GM18870 (cell line): Measurements from ENCODE around the gene CYSTM1.
A peak's percentile ranks its signal among the peaks of the same experiment; 100 is the strongest.
"Not testable (repeated sequence)": the region's sequence is repeated elsewhere in the genome, so short reads cannot be mapped to it uniquely, and the experiment has no call there.

ENCODE experiments used
- ATAC-seq: cut with Tn5 transposase; IDR thresholded peaks from one replicate; pipeline ENCODE4 v1.9.1; 2021; ENCODE audit warnings: moderate library complexity; ENCODE audit not compliant: unreplicated experiment

Gene CYSTM1

DNA sequence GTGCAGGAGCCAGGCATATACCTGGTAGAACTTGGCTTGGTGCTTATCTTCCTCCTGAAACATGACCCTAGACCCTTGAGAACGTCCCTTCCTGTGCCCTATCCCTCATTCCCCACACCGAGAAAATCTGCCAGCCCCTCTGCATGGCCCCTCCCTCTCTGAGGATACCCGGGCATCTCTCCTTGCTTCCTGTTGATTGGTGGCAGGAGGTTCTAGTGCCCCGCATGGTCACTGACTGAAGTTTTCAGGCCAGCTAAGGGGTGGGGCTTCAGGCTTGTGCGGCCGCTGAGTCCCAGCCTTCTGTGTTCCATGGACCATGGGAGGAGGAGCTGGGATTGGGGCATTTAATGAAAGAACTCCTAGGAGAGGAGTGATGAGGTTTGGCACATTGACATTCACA is 26.5 kb upstream of the CYSTM1 start:
- ATAC-seq = no peak

DNA sequence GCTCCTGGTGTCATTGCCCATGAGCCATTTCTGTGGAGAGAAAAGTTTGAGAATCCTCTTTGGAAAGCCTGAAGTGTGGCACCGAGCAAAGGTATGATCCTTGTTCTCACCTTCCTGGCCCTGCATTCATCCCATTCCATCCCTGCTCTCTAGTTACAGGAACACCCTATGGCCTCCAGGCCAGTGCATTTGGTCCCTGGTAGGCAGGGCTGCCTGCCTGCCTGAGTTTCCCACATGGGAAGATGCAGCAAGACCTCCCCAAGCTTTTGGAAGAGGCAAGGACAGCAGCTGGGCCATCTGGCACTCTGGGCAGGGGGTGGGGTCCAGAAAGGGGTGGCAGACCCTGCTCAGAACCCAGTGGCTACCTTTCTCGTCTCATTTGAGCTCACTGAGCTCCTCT is 24.8 kb upstream of the CYSTM1 start:
- ATAC-seq = no peak

DNA sequence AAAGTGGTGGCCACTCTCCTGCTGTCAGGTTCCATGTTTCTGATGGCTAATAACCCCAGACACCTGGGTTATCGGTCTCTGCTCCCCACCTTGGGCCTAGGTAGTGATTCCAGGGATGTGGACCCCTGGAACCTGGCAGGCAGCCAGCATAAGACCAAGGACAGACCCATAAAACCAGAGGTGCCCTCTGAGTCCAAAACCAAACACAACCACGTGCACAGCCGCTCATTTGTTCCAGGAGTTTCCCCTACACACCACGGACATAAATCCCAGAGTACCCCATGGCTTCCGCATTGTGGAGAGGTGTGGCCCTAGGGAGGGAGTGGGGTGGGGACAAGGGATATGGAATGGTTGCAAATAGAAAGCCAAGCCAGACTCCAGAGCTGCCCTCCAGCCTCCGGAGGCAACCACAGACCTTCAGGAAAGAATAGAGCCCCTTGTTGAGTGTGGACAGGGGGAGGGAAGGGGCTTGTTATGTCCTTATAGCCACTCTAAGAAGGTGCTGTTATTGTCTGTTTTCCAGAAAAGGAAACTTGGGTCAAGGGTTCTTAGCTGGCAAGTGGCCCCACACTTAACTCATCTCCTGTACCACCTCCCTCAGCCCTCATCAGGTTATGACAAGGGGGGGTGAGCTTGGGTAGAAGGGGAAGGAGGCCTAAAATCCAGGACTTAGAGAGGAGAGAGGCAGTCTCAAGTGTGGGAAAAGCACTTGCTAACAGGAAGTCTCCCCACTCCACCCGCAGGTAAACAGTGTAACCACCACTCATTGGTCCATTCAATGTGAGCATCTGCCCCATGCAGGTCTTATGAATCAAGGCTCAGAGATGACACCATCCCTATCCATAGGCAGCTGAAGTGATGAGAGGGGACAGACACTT is 23.6 kb upstream of the CYSTM1 start:
- ATAC-seq = no peak

DNA sequence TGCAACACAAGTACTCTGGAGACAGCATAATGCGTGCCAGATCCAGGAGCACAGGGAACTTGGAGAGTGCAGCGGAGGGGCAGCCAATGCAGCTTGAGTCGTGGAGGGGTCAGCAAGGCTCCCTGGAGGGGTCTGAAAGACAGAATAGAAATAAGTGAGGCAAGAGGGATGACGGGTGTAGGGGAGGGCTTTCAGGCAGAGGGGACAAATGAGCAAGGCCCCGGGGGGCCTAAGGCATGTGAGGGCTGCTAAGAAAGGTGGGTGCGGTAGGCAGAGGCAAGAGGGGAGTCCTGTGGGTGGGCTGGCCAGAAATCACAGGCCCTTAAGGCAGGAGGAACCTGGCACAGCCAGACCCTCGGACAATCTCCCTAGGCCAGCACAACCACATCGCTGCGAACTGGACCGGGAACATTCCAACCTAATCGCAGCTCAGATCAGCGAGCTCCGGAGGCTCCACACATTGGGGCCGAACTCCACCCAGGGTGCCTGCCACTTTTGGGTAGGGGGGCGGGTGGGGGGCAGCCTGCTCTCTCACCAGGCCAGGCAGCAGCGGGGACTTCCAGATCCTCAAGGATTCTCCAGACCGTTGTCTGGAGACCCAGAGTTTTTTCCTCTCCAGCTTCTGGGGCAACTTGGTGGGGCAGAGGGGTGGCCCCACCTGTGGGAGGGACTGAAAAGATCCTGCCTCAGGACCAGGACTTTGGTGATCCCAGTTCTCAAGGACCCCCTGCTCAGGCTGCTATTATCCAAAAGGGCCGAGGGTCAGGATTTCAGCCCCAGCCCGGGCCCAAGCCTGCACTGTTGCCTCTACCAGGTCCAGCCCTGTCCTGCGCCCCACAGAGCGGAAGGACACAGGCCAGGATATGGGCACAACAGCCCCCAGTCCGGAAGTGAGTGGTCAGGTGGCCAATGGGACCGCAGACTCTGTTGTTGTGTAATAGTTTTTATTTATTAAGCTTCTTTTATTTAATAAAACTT is 22.7 kb upstream of the CYSTM1 start:
- ATAC-seq = no peak

DNA sequence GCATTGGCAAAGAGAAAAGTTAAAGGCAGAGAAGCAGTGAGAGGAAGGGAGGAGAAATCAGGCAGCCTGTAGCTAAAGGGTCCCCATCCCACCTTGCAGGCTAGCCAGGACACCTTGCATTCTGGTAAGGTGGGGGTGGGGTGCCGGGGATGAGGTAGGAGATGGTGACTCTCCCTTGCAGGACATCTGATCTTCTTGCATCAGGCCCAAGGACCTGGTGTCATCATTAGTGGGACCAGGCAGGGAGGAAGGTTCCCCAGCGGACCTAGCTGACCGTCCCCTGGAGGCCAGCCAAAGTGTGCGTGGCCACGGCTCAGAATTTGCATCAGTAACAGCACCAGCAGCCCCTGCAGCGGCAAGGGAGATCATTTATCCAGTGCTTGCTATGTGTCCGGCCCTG is 21.7 kb upstream of the CYSTM1 start:
- no peak for ATAC-seq

DNA sequence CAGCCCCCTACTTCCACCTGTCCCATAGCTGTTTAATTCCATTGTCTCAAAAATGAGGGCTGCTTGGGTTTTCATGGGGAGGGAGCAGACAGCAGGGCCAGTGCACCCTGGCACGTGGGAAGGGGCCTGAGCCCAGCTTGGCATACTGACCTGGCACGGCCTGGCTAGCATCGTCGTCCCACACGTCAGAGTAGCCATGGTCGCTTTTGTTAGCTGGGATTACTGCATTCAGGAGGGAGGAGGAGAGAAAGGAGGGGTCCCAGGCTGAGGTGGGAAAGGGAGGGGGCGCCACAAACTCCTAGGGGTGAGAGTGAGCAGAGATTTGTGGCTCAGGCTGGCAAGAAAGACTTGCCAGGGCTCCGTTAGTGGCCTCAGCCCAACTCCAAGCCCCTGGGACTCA is 21.1 kb upstream of the CYSTM1 start:
- ATAC-seq = no peak

DNA sequence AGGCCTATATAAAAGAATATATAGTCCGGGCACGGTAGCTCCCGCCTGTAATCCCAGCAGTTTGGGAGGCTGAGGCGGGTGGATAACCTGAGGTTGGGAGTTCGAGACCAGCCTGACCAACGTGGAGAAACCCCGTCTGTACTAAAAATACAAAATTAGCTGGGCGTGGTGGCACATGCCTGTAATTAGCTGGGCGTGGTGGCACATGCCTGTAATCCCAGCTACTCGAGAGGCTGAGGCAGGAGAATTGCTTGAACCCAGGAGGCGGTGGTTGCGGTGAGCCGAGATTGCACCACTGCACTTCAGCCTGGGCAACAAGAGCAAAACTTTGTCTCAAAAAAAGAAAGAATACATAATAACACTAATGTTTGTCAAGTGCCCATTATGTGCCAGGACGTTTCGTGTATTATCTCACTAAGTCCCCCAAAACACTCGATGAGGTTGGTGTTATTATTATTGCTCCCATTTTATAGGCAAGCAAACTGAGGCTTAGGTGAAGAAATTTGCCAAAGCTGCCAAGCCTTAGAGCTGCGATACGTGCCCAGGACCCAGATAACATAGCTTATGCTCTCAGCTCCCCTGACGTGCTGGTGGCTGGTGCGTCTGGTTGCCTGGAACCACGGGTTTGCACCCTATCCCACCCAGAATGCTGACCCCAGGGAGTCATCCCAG is 20.1 kb upstream of the CYSTM1 start:
- not testable (repeated sequence) for ATAC-seq

DNA sequence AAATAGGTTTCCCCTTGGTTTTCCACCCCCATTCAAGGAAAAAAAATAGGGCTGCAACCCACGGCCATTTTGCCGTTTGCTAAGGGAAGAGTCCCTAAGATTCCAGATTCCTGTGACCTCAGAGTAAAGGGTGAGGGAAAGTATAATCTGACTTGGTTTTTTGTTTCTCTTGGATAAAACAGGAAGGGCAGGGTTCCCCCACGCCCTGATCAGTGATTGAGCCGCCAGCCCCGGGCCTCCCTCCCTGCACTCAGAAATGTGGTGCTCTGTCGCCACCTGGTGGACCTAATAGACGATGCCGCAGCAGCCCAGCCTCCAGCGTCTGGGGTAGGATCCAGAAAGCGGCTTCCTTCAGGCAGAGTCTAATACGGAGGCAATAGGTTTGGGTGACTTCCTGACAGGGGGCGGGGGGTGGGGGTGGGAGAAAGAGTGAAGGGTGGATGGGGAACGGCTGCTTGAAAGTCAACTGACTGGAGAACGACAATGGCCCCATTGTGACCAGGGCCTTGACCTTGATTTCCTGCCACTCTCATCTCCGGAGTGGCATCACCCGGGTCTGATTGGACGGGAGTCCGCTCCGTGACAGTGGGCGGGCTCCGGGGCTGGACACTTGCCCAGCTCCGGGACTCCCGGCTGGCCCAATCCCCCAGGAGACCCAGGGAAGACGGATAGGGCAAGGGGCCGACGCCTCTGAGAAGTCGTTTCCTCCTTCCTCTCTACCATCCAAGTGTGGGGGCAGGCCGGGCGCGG is 17.8 kb upstream of the CYSTM1 start:
- ATAC-seq = peak; percentile 90

DNA sequence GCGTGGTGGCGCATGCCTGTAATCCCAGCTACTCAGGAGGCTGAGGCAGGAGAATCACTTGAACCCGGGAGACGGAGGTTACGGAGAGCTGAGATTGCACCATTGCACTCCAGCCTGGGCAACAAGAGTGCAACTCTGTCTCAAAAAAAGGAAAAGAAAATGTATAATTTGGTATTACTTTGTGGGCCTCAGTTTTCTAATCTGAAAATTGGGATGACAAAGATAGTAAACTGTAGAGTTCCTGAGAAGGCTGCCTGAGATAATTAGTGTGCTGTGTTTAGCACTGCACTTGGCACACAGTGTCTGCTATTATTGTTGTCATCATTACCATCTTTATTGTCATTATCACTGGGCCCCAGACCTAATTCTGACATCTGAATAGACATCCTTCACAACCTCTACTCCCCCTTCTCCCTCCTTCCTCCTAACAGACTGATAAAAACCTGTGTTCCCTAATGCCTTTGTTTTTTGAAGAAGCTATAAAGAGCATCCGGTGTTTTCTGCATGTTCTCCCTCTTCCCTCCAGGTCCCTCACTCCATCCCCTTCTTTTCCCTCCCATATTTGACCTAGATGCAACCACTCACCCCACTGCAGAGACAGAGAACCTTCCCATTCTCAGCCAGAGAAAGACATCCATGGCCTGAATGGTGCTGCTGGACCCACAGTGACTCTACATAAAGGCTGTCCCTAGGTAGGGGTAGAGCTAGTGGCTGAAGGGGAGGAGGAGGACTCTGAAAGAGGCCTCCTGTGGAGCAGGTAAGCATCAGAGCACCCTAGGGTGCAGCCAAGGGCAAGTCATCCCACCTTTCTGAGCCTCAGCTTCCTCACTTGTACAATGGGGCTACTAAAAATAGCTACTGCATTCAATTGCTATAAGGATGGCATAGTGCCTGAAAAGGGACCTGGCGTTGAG is 15.7 kb upstream of the CYSTM1 start:
- ATAC-seq = no peak

DNA sequence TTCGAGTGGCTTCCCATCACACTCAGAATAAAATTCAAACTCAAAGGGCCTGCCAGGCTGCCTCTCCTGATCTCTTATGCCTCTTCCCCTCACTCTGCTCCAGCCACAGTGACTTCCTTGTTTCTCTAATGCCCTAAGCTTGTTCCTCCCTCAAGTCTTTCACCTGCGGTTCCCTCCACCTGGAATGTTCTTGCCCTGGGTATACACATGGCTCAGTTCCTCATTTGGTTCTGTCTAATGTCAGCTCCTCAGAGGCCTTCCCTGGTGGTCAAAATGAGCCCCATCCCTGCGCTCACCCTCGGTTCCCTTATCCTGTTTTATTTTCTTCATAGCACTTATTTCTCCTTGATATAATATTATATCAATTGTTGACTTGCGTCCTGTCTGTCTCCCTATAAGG is 12.7 kb upstream of the CYSTM1 start:
- ATAC-seq = no peak

DNA sequence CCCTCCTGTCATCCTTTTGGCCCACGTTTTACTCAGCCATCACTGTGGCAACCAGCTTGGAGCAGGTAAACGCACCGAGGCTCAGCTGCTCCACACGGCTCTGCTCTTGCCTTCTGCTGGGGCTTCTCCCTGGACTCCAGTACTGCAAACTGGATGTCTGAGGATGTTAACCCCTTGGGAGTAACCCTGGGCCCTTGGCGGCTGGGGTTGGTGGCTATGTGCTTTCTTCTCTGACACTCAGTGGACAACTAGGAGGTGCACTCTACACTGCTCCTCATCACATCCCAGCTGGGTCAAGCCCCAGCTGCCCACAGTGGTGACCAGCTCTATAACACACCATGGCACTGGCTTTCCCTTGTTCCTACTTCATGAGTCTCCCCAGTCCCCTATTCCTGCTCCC is 12.2 kb upstream of the CYSTM1 start:
- no peak for ATAC-seq

DNA sequence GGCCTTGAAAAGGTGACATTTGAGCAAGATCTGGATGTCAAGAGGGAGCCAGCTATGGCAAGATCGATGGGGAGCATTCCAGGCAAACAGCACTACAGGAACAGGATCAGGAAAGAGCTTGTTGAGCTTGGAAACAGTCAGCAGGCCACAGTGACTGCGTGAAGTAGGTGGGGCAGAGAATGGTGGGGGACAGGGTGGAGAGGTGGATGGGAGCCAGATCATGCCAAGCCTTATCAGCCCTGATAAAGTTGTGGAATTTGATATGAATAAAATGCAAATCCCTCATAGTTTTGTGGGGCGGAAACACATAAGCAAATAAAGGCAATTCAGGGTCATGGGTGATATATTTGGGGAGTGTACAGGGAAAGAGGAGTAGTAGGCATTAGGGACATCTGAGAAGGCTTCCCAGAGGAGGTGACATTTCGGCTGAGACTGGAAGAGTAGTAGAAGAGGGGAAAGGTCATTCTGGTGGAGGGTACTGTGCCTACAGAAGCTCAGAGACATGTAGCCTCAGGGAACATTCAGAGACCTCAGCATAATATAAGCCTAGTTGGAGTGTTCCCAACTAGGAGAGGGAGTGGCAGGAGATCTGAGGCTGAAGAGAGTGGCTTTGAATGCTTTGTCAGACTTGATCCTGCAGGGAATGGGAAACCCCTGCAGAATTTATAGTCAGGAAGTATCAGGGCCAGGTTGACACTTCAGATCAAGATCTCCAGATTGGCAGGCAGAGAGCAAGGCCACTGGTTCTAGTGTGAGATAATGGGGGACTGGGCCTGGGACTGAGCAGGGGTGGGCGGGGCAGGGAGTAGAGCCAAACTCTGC is 9.7 kb upstream of the CYSTM1 start:
- ATAC-seq = no peak

DNA sequence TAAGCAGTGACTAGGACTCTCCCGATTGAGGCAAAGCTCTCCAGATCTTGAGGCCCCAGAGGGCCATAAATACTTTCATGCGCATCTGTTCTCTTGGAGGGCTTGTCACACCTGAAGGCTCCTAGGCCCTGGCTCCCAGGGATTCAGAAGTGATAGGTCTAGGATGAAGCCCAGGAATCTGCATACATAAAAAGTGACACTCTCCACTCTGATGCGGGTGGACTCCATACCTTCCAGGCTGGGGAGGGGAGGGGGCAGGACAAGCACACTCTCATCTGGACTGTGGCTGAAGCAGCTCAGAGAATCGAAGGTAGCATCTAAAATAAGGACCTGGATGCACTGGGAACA is 9.1 kb upstream of the CYSTM1 start:
- no peak for ATAC-seq

DNA sequence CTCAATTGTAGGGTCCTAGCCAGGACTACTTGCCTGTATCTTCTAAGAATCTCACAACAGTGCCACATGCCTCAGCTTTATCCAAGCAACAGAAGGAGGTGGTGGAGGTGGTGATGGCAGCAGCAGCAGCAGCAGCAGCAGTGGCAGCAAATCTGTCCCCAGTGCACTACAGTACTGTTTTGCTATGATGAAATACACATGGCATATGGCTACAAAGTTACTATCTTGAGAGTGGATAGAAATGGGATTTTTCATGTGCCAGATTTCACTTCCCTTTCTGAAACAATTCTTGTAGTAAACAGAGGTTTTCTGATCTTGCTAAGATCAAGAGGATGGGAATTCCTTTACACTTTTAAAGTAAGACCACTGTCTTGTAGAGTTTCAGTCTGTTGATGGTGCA is 8.1 kb upstream of the CYSTM1 start:
- no peak for ATAC-seq

DNA sequence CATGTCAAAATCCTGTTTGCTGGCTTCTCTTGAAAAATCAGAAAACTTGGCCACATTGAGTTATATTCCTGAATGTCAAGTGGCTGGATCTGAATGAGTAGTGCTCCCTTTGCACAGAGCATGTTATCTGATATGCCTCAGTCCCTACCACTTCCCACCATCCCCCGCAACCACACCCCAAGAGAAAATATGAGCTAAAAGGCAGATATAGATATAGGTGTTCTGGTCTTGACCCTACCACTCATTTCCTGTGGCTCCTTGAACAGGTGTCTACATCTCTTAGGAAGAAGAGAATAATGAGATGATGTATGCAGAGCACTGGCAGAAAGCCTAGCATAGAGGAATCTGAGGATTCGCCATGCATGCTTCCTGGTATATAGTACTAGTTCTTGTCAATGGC is 6.6 kb upstream of the CYSTM1 start:
- no peak for ATAC-seq

DNA sequence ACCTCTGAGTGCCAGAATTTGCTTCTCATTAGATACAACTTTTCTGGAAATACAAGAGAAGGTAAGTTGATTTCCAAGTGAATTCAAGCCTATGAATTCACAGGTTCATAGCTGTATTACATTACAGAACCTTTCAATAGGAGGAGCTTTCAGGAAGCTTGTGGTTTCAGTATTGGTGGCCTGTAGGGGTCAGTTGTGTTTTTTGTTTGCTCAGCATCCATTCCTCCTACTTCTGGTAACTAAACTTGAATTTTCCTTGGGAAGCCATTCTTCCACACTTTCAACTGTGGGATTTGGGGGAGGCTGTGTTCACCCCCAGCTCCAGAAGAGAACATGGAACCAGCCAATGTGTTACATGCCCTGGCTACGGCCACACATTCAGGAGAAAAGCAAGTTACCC is 5.6 kb upstream of the CYSTM1 start:
- no peak for ATAC-seq

DNA sequence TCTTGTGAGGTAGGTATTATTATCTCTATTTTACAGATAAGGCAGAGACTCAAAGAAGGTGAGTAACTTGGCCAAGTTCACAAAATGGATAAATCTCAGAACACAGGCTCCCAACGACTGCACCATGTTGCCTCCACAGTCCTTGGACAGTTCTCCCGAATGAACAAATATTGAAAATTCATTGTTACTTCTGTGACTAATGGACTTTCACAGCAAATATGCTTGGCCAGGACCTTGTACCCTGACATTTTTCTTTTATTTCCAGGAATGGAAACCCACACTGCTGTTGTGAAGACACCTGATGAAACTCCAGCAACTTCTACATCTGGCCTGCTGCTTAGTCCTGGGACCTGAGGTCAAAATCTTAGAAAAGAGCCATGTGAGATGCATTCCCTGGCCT is 2.5 kb upstream of the CYSTM1 start:
- no peak for ATAC-seq

DNA sequence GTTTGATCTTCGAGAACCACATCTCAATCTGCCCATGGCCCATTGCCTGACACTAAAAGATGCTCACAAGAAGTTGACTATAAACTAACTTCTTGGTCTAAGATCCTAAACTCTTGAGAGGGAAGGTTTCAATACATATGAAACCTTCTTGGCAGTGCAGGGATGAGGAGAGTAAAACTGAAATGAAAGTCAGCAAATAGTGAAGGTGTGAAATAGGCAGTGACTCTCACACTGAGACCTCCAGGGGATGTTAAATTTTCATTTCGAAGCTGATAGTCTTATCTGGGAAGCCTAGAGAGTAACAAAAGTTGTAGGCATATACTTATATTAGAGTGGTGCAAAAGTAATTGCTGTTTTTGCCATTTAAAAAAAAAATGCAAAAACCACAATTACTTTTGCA is 974 bp upstream of the CYSTM1 start:
- no peak for ATAC-seq
